Activated T-cell treated with anti-CD3 and anti-CD28 coated beads, Interleukin-2, amount 50 U/mL, for 4 hours (primary cell): Measurements from ENCODE around the gene LY6G5C. TPM values are rescaled to one million over a fixed set of nuclear protein-coding genes. Genes with fewer than 3 reads are reported as not detected.
A peak's percentile ranks its signal among the peaks of the same experiment; 100 is the strongest.

Experiments
- ATAC-seq, 2 donors: fragments of 200-7000 bp; cut with Tn5 transposase; one replicate each; pipeline ENCODE4 v1.10.0; 2021
- DNase-seq: peaks from one replicate; pipeline ENCODE4 v3.0.0-alpha.2; 2020
- H3K27me3 Mint-ChIP-seq: one replicate; pipeline ENCODE4 v1.8.0; 2021; ENCODE audit warnings: low read depth, mixed read lengths
- H3K36me3 Mint-ChIP-seq: one replicate; pipeline ENCODE4 v1.8.0; 2022; ENCODE audit warnings: mixed read lengths; ENCODE audit not compliant: insufficient read depth
- H3K4me1 Mint-ChIP-seq: one replicate; pipeline ENCODE4 v1.8.0; 2021; ENCODE audit warnings: low read depth, mixed read lengths
- H3K4me3 Mint-ChIP-seq: one replicate; pipeline ENCODE4 v1.8.0; 2021; ENCODE audit warnings: mild to moderate bottlenecking, moderate library complexity, mixed read lengths
- H3K9me3 Mint-ChIP-seq: one replicate; pipeline ENCODE4 v1.8.0; 2021; ENCODE audit warnings: mixed read lengths
- total RNA-seq, 3 donors: library from RNA; stranded (reverse); gene quantifications; one replicate each; pipeline ENCODE4 v1.2.1, GENCODE V29; 2021

Gene LY6G5C
- total RNA-seq, 3 donors from 2014 or later = 2.3 to 3.8 (median 3.1) TPM

DNA sequence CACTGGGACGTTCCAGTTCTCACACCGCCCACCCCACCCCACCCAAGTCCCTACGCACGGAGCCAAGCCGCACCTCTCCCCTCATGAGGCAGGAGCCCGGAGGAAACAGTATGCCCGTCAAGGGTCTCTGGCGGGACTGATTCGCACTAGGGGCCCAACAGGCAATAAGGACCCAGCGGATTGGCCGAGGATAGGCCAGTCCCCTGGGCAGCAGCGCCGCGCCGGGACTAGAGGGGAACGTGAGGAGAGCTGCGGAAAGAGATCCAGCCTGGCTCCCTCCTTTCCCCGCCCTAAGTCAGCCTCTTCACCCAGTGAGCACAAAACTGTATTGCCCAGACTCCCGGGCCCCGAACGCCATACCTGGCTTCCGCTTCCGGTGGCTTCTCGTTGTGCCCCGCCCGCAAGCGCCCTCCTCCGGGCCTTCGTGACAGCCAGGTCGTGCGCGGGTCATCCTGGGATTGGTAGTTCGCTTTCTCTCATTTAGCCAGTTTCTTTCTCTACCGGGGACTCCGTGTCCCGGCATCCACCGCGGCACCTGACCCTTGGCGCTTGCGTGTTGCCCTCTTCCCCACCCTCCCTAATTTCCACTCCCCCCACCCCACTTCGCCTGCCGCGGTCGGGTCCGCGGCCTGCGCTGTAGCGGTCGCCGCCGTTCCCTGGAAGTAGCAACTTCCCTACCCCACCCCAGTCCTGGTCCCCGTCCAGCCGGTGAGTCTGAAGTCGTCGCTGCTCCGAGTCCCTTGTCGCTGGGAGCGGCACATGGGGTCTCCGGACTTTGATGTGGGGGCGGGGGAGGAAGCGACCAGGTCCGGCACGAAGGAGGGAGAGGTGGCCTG is 15.1 kb downstream of the LY6G5C start, which contains the start of gene CSNK2B:
CSNK2B (plus strand) TSS at position 580 of the 836 bp plus-strand sequence. CDS start 752 bp downstream, outside the sequence.
- ATAC-seq (peak; percentile 85), DNase-seq (peak; percentile 96)
- H3K36me3 Mint-ChIP-seq = peaks cover 57% of the 10 kb centered on the region
- no peaks in the 10 kb centered on the region for H3K9me3 Mint-ChIP-seq
- peak within 1 kb of the TSS; percentile 89 for H3K4me3 Mint-ChIP-seq
- no peaks in the 10 kb centered on the region for H3K27me3 Mint-ChIP-seq
- H3K4me1 Mint-ChIP-seq = peaks cover 53% of the 10 kb centered on the region

DNA sequence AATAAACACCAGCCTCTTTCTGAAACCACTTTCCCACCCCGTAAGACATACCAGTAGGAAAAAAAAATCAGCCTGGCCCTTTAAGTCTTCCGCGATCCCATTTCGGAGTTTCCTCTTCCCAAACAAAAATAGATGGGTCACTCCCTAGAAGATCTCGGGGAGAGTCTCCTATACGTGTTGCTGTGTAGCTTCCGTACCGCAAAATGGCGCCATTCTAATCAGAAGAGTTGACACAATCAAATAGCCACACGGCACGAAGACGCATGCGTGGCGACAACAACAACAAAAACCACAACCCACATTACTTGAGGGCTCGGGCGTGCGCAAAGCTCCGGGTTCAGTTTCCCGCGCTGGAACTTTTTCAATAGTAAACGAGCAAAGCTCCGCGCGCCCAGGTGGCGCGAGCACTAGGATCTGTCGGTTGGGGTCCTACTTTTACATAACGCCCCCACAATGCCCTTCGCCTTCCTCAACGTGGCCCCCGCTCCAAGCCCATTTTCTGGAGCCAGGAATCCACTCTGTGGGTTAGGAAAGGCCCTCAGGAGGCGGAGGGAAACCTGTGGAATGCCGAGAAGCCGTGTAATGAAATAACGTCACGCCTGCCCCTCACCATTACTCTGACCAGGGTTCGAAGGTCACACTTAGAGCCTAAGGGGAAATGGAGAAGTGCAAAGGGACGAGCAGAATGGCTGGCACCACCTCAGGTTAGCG is 15.9 kb downstream of the LY6G5C start, which contains the start of gene GPANK1:
GPANK1 (minus strand) TSS at position 208 of the 711 bp plus-strand sequence. CDS start 519 bp downstream, outside the sequence.
- H3K36me3 Mint-ChIP-seq = peaks cover 50% of the 10 kb centered on the region
- H3K4me1 Mint-ChIP-seq = peaks cover 57% of the 10 kb centered on the region
- DNase-seq (peak; percentile 82), ATAC-seq (peak; percentile 41 to 42)
- H3K9me3 Mint-ChIP-seq = no peaks in the 10 kb centered on the region
- peak within 1 kb of the TSS; percentile 89 for H3K4me3 Mint-ChIP-seq
- H3K27me3 Mint-ChIP-seq = no peaks in the 10 kb centered on the region

DNA sequence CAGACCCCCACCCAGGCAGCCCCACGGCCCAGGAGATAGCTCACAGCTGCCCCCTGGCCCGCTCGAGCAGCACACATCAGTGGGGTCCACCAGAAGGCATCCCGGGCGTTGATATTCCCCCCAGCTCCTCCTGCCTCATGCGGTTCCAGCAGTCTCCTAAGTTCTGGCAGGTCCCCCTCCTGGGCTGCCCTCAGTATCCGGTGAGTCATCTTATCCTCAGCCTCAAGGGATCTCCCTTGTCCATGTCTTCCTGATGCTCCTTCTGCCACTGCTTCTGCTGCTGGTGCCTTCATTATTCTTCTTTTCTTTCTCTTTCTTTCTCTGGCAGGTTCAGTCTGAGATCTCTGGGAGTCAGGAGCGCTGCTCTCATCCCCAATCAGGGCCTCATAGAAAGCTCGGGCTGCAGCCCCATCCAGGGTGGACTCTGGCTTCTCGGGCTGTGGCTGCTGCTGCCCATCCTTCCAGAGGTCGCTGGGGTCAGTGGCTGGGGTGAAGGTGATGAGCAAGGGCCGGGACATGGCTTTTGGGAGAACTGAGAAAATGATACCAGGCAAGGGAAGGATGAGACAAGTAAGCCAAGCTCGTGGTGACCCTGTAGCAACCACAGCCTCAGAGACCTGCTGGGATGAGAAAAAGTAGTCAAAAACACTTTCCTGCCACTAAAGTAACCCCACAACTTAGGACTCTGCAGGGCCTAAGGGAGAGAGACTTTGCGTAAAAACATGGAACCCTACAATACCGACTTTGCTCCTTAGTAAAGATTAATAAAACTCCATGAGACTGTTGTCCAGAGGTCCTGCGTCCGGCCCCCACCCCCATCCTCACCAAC is 16.7 kb downstream of the LY6G5C start:
- Mint-ChIP-seq H3K9me3 (no peaks in the 10 kb centered on the region), H3K27me3 (no peaks in the 10 kb centered on the region), H3K4me1 (peaks cover 64% of the 10 kb centered on the region), H3K4me3 (peak overlapping the region; percentile 89), H3K36me3 (peaks cover 43% of the 10 kb centered on the region)
- DNase-seq (no peak), ATAC-seq (no peak)

DNA sequence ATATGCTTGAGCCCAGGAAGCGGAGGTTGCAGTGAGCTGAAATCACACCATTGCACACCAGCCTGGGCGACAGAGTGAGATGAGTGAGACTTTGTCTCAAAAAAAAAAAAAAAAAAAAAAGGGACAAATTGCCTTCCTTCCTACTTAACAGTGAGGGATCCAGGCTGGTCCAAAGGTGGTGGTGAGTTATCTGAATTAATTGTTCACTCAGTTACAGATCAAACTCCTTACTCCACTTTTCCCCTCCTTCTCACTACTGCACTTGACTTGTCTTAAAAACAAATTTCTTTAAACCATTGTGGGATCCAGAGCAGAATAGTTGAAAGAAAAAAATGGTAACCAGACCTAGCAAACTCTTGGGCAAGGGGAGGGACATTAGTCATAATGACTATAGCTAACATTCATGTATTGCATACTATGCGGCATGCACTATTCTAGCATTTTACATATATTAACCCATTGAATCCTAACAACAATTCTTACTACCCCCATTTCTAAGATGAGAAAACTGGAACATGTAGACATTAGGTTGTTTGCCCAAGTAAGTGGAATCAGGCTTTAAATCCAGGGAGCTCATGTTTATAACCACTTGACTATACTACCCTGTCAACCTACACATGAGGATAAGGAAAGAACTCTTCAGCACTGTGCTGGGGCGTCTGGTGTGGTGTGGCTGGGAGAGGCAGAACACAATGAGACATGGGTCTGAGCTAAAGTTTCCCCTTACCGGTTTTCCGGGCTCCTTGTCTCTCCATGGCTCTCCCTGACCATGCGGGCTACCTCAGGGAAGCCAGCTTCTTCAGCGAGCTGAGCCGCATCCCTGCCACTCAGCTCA is 17.5 kb downstream of the LY6G5C start:
- ATAC-seq (no peak), DNase-seq (no peak)
- Mint-ChIP-seq H3K27me3 (no peaks in the 10 kb centered on the region), H3K4me1 (peaks cover 68% of the 10 kb centered on the region), H3K9me3 (no peaks in the 10 kb centered on the region), H3K36me3 (peaks cover 35% of the 10 kb centered on the region), H3K4me3 (peak overlapping the region; percentile 89)

DNA sequence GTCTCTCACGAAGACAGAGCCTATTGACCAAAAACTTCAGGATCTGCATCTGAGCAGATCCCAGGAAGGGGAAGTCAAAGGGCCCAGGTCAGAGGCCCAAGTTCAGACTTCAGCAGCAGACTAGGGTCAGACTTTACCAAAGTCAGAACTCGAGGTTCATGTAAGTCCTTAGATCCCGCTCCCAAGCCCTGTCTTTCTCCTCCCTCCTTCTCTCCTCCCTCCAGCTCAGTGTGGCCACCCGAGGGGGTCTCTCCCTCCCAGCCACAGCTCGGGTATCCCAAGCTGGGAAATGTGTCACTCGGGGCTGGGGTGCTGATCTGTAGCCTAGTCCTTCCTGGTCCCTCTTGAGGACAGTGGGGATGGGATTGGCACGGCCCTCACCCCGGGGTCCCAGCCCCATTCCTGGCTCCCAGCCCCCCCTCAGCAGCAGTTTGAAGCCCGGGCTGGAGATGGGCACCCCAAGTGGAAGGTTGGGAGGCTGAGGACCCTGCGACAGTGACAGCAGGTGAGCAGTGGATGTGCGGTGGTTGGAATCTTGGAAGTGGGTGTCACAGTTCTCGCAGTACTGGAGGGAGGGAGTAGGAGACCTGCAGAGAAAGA is 18.6 kb downstream of the LY6G5C start:
- ATAC-seq = no peak
- H3K36me3 Mint-ChIP-seq = peaks cover 32% of the 10 kb centered on the region
- H3K4me1 Mint-ChIP-seq = peaks cover 70% of the 10 kb centered on the region
- H3K9me3 Mint-ChIP-seq = no peaks in the 10 kb centered on the region
- no peak for DNase-seq
- H3K27me3 Mint-ChIP-seq = no peaks in the 10 kb centered on the region
- H3K4me3 Mint-ChIP-seq = peak overlapping the region; percentile 94

DNA sequence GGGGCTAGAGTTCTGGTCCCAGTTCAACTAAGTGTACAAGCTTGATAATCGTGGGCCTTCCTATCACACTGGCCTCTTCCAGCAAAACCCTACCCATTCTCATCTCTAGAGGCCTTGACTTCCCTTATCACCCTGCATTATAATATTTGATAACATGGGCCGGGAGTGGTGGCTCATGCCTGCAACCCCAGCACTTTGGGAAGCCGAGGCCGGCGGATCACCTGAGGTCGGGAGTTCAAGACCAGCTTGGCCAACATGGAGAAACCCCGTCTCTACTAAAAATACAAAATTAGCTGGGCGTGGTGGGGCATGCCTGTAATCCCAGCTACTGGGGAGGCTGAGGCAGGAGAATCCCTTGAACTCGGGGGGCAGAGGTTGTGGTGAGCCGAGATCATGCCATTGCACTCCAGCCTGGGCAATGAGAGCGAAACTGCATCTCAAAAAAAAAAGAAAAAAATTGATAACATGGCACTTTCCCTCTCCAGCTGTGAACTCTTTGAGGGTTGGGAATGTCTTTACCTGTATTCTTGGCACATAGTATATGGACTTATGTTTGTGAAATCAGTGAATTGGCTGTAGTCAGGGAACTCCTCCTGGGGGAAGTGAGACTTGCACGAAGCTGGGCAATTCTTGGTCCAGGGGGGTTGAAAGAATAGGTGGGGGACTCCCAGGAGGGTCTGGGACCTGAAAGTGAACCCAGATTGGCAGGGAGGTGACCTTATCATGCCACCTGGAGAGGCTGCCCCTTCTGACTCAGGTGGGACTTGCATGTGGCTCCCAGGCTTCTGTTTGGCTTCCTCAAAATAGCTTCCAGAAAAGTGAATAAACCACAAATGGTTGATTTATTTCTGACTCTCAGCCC is 19.4 kb downstream of the LY6G5C start:
- no peak for DNase-seq
- H3K36me3 Mint-ChIP-seq = peaks cover 28% of the 10 kb centered on the region

DNA sequence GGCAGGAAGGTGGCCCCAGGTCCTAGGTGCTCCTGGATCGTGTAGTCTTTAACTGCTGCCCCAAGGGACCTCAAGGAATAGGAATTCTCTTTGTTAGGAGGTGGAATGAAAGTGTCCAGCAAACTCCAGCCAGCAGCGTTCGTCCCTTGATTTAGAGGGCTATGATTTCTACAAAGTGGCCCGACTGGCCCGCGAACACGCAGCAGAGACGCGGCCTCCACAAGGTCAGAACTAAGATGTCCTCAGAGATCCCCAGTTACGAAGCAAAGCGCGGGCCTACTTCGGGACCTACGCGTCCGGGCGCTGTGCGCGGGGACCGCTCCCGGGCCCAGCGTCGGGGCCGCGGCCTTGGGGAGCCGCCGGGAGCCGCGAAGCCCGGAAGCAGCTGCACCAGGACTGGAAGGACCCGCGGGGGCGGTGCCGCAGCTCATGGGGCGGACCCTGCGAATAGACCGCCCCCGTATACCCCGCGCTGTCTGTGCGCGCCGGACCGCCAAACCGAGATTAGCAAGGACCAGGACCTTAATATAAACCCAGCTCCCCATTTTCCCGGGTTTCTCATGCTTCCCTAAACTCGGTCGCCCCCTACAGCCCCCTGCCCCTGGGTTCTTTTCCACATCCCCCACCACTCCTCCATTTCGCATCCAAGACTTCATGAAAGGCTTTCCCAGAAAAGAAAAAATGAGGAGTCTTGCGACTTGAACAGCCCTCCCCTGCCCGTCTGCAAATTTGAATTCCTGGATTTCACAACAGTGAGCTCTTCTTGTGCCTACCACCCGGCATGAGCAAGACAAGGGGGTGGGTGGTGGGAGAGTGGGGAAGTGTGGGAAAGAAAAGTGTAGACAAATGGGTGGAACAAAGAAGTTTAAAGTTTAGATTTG is 20.2 kb downstream of the LY6G5C start, which contains the start of gene C6orf47:
C6orf47 (minus strand) TSS at position 398 of the 881 bp plus-strand sequence. CDS start 831 bp downstream, outside the sequence.
- Mint-ChIP-seq H3K27me3 (no peaks in the 10 kb centered on the region), H3K36me3 (peaks cover 26% of the 10 kb centered on the region), H3K9me3 (no peaks in the 10 kb centered on the region), H3K4me3 (peak within 1 kb of the TSS; percentile 94), H3K4me1 (peaks cover 71% of the 10 kb centered on the region)
- DNase-seq (peak; percentile 70), ATAC-seq (peak; percentile 51 to 55)

More for the DNA sequence above, 19.4 kb downstream of the LY6G5C start:
- Mint-ChIP-seq H3K9me3 (no peaks in the 10 kb centered on the region), H3K4me1 (peaks cover 69% of the 10 kb centered on the region), H3K4me3 (peak overlapping the region; percentile 94), H3K27me3 (no peaks in the 10 kb centered on the region)
- ATAC-seq = no peak

DNA sequence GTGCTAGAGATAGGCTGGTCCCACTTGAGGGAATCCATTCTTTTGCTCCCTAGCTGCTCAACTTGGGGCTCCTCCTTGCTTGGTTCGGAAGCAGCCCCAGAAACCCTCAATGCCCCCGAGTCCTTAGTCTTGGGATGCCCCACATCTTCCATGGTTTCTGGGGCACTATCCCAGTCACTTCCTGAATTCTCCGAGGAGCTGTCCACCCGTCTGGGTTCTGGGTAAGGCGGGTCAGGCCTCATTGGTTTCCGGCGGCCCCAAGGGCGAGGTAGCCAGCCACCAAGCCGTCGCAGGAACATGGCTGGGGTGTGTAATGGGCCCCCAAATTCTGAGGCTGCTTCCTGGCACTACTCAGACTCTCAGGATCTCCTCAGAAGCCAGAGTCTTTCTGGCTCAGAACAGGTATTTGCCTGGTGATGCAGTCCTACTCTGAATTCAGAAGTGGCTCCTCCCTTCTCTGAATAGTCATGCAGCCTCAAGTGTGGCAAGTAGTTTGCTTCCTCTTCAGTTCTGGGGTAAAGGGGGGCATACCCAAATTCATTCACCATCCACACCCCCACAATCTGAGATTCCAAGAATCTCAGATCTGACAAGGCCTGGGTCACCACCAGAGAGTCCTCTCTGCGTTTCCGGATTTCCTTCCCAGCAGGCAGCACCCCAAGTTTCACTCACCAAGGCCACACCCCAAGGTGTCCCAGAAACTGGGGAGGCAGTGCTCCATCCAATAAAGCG is 21.1 kb downstream of the LY6G5C start:
- peak overlapping the region; percentile 94 for H3K4me3 Mint-ChIP-seq
- peaks cover 27% of the 10 kb centered on the region for H3K36me3 Mint-ChIP-seq

DNA sequence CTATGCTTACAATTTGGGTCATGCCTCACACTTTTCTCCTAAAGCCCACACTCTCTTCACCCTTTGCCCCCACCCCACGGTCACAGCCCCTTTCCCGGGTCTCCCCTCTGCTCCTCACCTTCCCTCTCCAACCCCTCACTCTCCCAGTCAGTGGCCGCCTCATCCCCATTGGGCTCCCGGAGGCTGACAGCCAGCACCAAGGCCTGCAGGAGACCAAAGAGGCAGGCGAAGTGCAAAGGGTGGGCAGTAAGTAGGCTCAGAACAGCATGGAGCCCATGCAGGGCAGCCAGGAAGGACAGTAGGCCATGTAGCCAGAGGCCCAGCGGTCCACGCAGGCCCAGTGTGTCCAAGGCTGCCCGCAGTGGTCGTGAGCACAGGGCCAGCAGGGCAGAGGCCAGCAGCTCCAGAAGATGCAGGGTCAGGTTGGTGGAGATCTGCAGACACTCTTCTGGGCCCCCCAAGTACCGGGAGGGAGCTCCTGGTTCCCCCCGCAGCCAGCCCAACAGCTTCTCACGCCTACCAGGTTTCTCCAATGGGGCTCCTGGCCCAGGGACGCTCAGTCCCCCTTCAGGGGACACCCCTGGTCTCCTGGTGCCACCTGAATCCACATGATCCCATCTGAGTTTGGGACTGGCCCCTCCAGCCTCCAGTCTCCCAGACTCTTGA is 21.8 kb downstream of the LY6G5C start:
- H3K27me3 Mint-ChIP-seq = no peaks in the 10 kb centered on the region
- no peaks in the 10 kb centered on the region for H3K9me3 Mint-ChIP-seq
- no peak for ATAC-seq
- peak overlapping the region; percentile 94 for H3K4me3 Mint-ChIP-seq
- no peak for DNase-seq
- H3K4me1 Mint-ChIP-seq = peaks cover 67% of the 10 kb centered on the region
- peaks cover 23% of the 10 kb centered on the region for H3K36me3 Mint-ChIP-seq

More for the DNA sequence above, 21.1 kb downstream of the LY6G5C start:
- ATAC-seq (peak; percentile 57 to 66), DNase-seq (no peak)
- no peaks in the 10 kb centered on the region for H3K27me3 Mint-ChIP-seq
- no peaks in the 10 kb centered on the region for H3K9me3 Mint-ChIP-seq
- peaks cover 73% of the 10 kb centered on the region for H3K4me1 Mint-ChIP-seq

DNA sequence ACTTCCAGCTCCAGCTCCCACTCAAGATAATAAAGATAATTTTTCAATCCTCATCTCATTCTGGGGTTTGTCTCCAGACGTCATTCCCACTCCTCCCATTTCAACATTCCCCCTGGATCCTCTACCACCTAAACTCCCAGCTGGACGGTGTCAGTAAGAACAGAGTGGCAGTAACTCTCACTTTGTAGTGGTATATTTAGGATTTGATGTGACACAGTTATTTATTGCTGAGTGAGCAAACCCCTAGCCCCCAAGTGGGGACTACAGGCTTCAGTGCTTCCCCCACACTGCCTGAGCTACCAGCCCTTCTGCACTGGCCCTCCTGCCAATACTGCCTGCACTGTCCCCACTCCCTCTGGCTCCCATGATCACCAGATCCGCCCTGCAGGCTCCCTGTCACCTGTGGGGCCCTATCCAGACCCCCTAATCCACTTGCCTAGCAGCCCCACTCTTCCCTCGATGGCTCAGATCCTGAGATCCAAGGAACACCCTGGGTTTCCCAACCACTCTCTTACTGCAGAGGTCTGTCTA is 22.6 kb downstream of the LY6G5C start:
- peaks cover 14% of the 10 kb centered on the region for H3K36me3 Mint-ChIP-seq

More for the DNA sequence above, 22.6 kb downstream of the LY6G5C start:
- Mint-ChIP-seq H3K9me3 (no peaks in the 10 kb centered on the region), H3K4me1 (peaks cover 63% of the 10 kb centered on the region), H3K27me3 (no peaks in the 10 kb centered on the region), H3K4me3 (peak overlapping the region; percentile 94)
- DNase-seq = no peak
- no peak for ATAC-seq
